22Rv1 (cell line): ENCODE data around the gene ZC3H12C.

ENCODE experiments used
- ZFX ChIP-seq: fragments of 450-650 bp; IDR thresholded peaks from 2 replicates; pipeline ENCODE4 v1.6.1; 2017; ENCODE audit warnings: antibody characterized with exemption, borderline replicate concordance
- TF ChIP-seq, protein P1 (sequence below): fragments of 450-650 bp; IDR thresholded peaks from 2 replicates; pipeline ENCODE4 v1.5.1; 2017; ENCODE audit warnings: mild to moderate bottlenecking

DNA sequence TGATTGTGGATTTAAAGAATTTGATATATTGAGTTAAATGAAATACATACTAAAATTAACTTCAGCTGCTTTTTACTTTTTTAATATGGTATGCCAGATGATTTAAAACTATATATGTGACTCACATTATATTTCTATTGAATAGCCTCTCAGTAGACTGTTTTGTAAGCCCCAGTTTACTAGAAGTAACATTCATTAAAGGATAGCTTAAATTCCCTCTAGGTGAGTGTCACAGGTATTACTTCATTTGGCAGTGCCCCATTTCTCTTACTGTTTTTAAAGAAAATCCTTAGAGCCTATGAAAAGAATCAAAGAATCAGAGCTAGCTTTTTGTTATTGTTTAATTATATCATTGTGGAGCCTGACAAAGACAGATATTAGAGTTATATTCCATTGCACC, 48.6 kb downstream of the ZC3H12C start:
- TF ChIP-seq, protein P1, sequence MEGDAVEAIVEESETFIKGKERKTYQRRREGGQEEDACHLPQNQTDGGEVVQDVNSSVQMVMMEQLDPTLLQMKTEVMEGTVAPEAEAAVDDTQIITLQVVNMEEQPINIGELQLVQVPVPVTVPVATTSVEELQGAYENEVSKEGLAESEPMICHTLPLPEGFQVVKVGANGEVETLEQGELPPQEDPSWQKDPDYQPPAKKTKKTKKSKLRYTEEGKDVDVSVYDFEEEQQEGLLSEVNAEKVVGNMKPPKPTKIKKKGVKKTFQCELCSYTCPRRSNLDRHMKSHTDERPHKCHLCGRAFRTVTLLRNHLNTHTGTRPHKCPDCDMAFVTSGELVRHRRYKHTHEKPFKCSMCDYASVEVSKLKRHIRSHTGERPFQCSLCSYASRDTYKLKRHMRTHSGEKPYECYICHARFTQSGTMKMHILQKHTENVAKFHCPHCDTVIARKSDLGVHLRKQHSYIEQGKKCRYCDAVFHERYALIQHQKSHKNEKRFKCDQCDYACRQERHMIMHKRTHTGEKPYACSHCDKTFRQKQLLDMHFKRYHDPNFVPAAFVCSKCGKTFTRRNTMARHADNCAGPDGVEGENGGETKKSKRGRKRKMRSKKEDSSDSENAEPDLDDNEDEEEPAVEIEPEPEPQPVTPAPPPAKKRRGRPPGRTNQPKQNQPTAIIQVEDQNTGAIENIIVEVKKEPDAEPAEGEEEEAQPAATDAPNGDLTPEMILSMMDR, result no peak
- TF ChIP-seq ZFX, result no peak
